Right lobe of liver (tissue), 4 donors: ENCODE measurements around the gene CAPN7.
"Not testable (repeated sequence)": the region's sequence is repeated elsewhere in the genome, so short reads cannot be mapped to it uniquely, and the experiment has no call there.

Experiments used
- POLR2A ChIP-seq: fragments of 450-650 bp; IDR thresholded peaks from one replicate; pipeline ENCODE4 v1.6.1; 2017; ENCODE audit warnings: antibody characterized with exemption, mild to moderate bottlenecking
- TF ChIP-seq, protein P1 (sequence below), 4 donors: fragments of 200-600 bp in 3 of 4; fragments of 450-650 bp in 1 of 4; IDR thresholded peaks; one replicate each; pipeline versions ENCODE4 v1.5.1 to v1.8.0; 2016 to 2022; ENCODE audit warnings: antibody characterized with exemption in 4 of 4, mild to moderate bottlenecking in 2 of 4
- donor health status: DM: no; HTN: no; CAD: no.
- donor health status: DM: no; HTN: no; CAD: no.
- donor health status: DM: no; HTN: yes; CAD: no.

DNA sequence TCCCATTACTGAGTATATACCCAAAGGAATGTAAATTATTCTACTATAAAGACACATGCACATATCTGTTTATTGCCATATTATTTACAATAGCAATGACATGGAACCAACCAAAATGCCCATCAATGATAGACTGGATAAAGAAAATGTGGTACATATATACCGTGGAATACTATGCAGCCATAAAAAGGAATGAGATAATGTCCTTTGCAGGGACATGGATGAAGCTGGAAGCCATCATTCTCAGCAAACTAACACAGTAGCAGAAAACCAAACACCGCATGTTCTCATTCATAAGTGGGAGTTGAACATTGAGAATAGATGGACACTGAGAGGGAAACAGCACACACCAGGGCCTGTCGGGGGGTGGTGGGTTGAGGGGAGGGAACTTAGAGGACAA, 39.7 kb upstream of the CAPN7 start:
- TF ChIP-seq, protein P1, sequence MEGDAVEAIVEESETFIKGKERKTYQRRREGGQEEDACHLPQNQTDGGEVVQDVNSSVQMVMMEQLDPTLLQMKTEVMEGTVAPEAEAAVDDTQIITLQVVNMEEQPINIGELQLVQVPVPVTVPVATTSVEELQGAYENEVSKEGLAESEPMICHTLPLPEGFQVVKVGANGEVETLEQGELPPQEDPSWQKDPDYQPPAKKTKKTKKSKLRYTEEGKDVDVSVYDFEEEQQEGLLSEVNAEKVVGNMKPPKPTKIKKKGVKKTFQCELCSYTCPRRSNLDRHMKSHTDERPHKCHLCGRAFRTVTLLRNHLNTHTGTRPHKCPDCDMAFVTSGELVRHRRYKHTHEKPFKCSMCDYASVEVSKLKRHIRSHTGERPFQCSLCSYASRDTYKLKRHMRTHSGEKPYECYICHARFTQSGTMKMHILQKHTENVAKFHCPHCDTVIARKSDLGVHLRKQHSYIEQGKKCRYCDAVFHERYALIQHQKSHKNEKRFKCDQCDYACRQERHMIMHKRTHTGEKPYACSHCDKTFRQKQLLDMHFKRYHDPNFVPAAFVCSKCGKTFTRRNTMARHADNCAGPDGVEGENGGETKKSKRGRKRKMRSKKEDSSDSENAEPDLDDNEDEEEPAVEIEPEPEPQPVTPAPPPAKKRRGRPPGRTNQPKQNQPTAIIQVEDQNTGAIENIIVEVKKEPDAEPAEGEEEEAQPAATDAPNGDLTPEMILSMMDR (IDR thresholded peaks at IDR 0.05): not testable (repeated sequence)
- not testable (repeated sequence) for TF ChIP-seq POLR2A
